Activated CD8-positive, alpha-beta memory T cell treated with anti-CD3 and anti-CD28 coated beads for 1 hour (primary cell): Measurements from ENCODE around the gene ANO1.

Experiments
- DNase-seq, 2 donors: peaks; one replicate each; pipeline ENCODE4 v3.0.0-alpha.2; 2020; ENCODE audit warnings: low read depth in 1 of 2; ENCODE audit errors: extremely low read depth in 1 of 2

Gene ANO1

GRCh38 chr11:70092959-70093715 lies 15.0 kb downstream of the ANO1 start:
- no peak for DNase-seq

GRCh38 chr11:70095541-70096252 lies 17.6 kb downstream of the ANO1 start:
- no peak for DNase-seq

- DNase-seq, result no peak
These were observed 19.9 kb downstream of the ANO1 start for GRCh38 chr11:70097783-70098563.

GRCh38 chr11:70098936-70099335 lies 20.8 kb downstream of the ANO1 start:
- DNase-seq, result no peak

- DNase-seq, result no peak
These were observed 21.6 kb downstream of the ANO1 start for GRCh38 chr11:70099578-70100279.

- DNase-seq, result no peak
These were observed 22.1 kb downstream of the ANO1 start for GRCh38 chr11:70100280-70100603.

GRCh38 chr11:70100791-70101190 lies 22.7 kb downstream of the ANO1 start:
- DNase-seq, result no peak

GRCh38 chr11:70103256-70103975 lies 25.3 kb downstream of the ANO1 start:
- DNase-seq, result no peak

GRCh38 chr11:70104419-70104818 lies 26.3 kb downstream of the ANO1 start:
- DNase-seq, result no peak

GRCh38 chr11:70104961-70105360 lies 26.8 kb downstream of the ANO1 start:
- DNase-seq, result no peak

- no peak for DNase-seq
These were observed 27.2 kb downstream of the ANO1 start for GRCh38 chr11:70105369-70105754.

GRCh38 chr11:70105755-70106571 lies 27.8 kb downstream of the ANO1 start:
- no peak for DNase-seq

- DNase-seq, result no peak
These were observed 28.6 kb downstream of the ANO1 start for GRCh38 chr11:70106757-70107156.

- no peak for DNase-seq
These were observed 29.1 kb downstream of the ANO1 start for GRCh38 chr11:70107191-70107590.

- no peak for DNase-seq
These were observed 29.6 kb downstream of the ANO1 start for GRCh38 chr11:70107756-70108155.

- no peak for DNase-seq
These were observed 30.1 kb downstream of the ANO1 start for GRCh38 chr11:70108250-70108649.

GRCh38 chr11:70109006-70109405 lies 30.9 kb downstream of the ANO1 start:
- DNase-seq, result no peak

GRCh38 chr11:70109903-70110302 lies 31.8 kb downstream of the ANO1 start:
- no peak for DNase-seq

GRCh38 chr11:70110538-70111055 lies 32.5 kb downstream of the ANO1 start:
- DNase-seq, result no peak
